NAMALWA (cell line): ENCODE results near the gene NDUFA8.
A peak's percentile ranks its signal among the peaks of the same experiment; 100 is the strongest.

Experiments used
- DNase-seq: peaks from one replicate; pipeline ENCODE4 v3.0.0-alpha.2; 2015; ENCODE audit warnings: low spot score

NDUFA8 gene

GRCh38 chr9:122097679-122098315 lies 61.8 kb downstream of the NDUFA8 start:
- no peak for DNase-seq

DNA sequence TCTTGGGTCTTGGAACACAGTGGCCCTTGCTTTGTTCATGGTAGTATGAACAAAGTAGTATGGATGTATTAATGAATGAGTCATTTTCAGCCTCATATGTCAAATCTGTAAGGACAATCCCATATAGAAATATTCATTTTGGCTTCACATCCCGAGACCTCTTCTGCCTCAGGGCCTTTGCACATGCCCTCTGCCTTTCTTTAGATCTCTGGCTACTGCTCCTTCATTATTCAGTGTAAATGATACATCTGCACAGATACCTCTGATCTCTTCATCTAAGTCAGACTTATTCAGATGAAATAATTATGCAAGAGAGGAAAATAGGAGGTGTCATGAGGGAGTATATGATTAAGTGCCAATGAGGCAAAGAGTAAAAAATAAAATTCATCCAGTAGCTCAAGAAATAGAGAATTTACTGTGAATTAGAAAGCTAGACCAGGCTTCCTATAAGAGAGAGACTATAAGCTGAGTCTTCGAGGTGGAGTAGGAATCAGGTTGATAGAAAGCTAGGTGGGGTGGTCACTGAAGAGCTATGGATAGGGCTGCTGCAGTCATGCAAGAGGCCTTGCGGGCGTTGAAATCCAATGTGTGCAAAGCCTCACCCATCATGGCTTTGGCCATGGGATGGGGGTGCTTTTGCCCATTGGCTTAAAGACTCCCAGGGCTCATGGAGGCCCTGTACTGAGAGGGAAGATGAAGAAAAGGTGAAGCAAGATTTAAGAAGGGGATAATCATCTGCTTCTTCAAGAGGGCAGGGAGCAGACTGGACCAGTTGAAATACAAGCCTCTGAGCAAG lies 62.8 kb downstream of the NDUFA8 start:
- no peak for DNase-seq

DNA sequence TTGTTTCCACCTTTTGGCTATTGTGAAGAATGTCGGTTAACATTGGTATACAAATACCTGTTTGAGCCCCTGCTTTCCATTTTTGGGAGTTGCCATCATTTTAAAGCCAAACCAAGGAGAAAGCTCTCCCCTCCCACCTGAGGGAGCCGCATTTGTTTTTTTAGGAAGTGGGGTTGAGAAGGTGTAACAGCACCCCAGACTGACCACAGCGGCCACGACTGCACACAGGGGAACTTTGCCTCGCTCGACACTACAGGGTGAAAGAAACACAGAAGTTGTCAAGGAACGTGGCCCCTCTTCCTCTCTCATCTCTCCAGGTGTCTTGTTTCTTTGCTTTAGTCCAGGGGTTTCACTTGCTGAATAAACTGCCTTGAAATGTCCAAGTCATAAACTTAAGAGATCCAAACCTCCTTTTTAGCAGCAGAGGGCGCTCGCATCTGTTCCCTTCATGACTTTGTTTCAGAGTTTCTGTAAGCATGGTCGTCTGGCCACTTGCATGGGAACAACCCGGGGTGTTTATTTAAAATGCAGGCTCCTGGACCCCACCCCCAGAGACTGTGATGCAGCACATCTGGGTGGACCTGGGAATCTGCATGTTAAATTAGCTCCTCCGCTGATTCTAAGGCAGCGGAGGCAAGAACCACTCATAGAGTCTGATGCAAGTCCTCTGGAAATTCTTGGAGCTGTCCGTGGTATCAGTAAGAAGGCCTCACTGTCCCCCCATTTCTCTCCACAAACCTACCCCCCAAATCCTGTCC lies 64.4 kb downstream of the NDUFA8 start:
- DNase-seq, result peak; percentile 87
